NT2/D1 (cell line): ENCODE results near the gene PGK1.

Experiments
- SUZ12 ChIP-seq: IDR thresholded peaks from 2 replicates; pipeline ENCODE4 v1.6.1; 2011; ENCODE audit not compliant: insufficient read length, insufficient read depth; ENCODE audit errors: extremely low read depth
- YY1 ChIP-seq: IDR thresholded peaks from 2 replicates; pipeline ENCODE4 v1.6.1; 2011; ENCODE audit not compliant: insufficient read length, insufficient read depth

GRCh38 chrX:78075787-78076389 lies 28.2 kb upstream of the PGK1 start:
- TF ChIP-seq YY1 (no peak), SUZ12 (no peak)
